Epidermal melanocyte (primary cell): Measurements from ENCODE around the gene RTP4.
A peak's percentile ranks its signal among the peaks of the same experiment; 100 is the strongest.
"Not testable (repeated sequence)": the region's sequence is repeated elsewhere in the genome, so short reads cannot be mapped to it uniquely, and the experiment has no call there.

Experiments used
- DNase-seq: peaks from one replicate; pipeline ENCODE4 v3.0.0; 2011; ENCODE audit warnings: low spot score; ENCODE audit not compliant: insufficient read length

The RTP4 gene

DNA sequence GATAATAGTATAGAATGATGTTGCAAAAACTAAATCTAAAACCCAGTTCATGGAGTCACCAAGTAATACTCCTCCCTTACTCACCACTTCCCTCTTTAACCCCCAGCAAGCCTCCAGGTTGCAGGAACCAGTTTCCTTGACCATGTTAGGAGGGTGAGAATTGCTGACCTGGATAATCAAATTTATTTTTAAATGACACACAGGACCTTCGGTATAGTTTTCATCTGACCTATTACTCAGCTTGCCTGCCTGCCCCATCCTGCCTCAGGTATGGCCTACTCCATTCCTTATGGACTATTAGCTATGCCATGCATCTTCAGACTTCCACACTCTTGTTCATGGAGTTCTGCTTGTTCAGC is 883 bp downstream of the RTP4 start:
- no peak for DNase-seq

DNA sequence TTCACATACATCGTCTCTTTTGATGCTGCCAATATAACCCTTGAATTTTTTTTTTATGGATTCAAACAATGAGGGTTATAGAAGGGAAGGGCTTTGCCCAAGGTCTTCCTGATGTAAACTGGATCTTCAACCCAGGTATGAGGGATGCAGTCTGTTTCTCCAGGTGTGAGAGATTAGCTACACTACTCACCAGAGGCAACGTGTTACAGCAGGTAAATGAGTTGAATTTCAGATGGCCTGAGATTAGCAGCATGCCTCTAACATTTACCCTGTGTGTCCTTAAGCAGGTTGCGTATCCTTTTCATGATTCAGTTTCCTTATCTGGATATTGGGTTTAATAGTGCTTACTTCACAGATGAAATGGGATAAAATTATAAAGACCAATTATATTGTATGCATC is 1.9 kb downstream of the RTP4 start:
- DNase-seq: no peak

DNA sequence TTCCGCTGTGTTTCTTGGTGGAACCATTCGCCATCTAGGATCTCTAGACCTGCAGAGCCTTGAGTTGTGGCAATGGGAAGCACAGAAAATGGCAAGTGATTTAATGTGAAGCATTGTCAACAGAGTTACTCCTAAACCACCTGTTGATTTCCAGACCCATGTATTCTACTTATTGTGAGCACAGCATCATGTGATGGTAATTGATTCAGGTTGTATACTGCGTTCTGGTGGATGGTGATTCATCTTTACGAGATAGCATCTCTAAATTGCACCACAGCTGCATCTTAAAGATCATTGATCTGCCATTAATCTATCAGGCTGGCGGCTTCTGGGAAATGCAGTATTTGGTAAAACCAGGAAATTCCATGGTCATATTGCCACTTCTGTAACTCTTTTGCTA is 7.4 kb downstream of the RTP4 start:
- no peak for DNase-seq

DNA sequence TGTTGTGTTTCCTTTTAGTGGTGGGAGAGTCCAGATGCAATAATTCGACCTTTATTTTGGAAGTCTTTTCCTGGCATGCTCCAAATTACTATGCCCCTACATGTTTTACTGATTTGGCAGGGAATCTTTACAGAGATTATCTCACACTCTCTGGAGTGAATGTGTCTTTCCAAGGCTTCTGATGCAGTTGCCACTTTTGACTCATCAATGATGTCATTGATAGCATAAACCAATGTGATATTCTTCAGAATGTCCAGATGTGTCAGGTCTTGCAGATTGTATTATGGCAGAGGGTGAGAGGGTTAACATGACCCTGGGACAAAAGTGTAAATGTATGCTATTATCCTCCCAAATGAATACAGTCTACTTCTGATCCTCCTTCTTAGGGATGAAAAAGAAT is 9.7 kb downstream of the RTP4 start:
- DNase-seq: no peak

DNA sequence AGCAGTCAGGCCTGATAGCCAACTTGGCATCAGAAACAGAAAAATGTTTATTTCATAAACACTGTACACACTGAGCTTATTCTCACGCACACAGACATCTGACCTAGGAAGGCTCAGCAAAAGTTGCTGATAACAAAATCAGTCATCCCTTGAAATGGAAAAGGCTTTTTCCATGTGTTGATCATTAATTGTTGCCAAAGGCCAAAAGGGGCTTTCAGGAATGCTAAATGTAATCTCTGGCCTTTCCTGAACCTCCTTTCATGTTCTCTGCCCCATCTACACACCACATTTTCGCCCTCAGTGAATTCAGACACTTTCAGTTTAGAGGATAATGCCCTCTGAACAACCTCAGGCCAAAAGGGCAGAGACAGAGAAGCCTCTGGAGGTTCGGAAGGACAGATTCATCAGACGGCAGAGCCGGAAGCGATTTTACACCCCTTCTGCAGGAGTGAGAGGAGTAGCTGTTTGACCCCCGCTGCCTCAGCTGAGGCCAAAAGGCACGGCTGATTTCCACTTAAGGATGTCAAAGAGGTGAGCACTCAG is 14.5 kb downstream of the RTP4 start:
- no peak for DNase-seq

DNA sequence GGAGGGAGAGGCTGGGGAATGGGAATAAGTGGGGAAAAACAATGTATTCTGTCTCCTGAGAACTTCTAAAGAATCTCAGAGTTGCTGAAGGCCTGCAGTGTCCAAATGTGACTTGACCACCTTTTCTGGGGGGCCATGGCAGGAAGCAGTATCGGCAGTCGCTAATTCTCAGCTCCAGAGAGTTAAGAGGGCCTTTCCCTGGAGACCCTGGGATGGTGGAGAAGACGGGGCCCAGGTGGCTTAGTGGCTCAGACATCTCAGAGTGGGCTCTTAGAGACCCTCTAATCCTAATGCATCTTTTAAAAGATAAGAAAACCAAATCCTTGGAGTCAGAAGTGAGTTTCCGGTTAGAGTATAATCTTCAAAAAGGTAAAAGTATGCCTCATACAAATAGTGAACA is 15.1 kb downstream of the RTP4 start:
- DNase-seq: no peak

DNA sequence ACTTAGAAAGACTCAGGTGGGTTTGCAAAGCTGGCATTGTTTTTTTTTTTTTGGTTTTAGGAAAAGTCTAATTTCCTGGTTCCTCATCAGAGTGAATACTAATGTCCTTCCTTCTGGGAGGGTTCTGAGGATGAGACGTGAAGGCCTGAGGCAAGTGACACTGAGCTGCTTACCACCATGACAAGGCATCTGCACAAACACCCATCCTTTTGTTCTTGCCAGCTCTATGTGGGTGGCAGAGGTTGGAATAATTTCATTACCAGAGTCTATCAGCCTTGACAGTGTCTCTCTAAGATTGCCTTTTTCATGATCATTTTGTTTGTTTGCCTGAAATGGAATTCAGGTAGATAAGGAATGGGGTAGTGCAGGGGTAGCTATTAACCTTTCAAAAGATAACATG is 17.1 kb downstream of the RTP4 start:
- DNase-seq: no peak

DNA sequence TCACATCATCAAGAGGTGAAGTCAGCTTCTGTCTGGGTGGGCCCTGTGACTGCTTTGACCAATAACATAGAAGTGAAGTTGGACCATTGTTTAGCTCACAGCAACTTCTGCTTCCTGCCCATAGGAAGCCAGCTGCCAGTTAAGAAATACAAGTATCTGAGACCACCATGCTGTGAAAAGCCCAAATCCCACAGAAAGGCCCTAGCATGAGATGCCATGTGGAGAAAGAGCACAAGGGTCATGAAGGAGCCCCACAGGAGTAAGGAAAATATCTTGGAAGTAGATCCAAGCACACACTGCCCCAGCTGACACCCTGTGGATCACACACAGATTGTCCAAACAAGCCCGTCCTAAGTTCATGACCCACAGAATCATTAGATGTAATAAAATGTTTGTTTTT is 28.5 kb downstream of the RTP4 start:
- no peak for DNase-seq

DNA sequence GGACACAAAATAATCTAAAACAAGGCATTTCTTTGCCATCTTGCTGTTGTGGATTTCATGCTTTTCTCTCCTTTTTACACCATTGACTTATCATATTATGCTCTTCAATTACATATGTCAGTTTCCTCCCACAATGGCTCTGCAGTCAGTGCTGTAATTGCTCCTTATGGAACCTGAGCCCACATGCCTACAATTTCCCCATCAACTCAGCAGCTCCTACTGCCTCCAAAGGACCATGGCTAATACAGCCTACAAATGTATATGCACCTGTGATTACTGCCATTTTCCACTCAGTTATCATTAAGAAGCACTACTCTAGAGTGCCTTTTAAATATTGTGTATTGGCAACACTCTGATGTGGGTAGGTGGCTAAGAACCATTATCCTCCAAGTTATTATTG is 30.8 kb downstream of the RTP4 start:
- DNase-seq: no peak

DNA sequence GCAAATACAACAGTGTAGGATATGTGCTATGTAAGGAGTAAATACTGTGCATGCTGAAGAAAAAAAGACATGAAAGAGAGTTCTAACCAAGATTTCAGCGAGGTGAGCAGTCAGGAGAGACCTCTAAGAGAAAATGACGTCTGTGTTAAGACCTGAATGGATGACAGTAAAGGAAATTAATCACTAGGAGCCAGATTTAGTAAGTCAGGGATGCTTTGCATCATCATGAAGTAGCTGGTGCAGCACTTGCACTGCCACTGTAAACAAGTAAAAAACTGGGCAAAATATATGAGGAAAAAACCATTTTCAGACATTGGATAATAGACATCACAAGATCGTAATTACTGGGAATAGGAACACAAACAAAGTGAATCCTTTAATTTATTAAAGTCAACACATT is 32.6 kb downstream of the RTP4 start:
- no peak for DNase-seq

DNA sequence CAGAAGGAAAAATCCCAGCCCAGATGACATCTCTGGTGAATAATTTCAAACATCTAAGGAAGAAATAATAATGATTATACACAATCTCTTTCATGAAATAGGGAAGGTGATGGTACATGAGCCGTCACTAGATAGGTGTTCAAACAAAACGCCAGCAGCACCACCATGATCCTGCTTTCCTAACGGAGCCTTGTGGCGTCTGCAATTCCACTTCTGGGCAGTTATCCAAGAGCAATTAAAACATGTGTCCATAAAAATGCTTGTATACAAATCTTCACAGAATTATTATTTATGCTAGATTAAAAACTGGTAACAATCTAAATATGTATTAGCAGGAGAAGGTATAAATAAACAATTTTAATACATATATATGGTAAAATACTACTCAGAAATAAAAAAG is 33.7 kb downstream of the RTP4 start:
- no peak for DNase-seq

DNA sequence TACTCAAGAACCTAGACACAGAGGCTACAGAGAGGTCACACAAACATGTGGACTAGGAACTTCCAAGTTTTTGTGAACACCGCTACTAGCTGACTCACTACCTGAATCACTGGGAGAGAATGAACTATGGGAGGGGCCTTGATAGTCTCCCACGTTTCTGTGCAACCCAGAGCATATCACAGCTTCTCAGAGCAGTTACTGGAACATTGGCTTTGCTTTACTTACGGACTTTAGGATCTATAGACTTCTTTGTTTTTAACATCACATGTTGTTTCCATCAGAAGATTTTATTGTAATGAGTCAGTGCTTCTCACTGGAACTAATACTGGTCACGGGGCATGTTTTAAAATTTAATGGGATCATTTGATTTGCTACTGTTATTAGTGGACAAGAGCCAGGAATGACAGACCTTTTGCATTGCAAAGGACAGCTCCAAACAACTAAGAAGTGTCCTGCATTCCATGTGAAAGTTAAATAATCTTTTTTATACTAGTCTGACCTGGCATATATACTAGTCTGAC is 35.6 kb downstream of the RTP4 start:
- peak; percentile 76 for DNase-seq

DNA sequence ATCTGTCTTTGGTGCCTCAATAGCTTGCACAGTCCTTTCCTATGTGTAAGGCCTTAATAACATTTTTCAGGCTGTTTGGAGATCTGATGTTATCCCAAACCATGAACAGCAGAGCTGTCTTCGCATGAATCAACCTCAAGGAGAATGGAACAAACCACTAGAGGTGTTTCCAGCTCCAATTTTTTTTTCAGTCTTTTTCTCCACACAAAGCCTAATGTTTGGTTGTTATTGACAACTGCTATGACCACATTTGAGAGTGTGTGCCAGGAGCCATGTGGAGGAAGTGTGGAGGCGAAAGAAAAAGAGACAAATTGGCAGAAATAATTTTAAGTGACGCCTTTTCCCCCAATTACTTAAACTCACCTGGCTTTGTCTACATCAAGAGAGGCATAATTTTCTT is 38.7 kb downstream of the RTP4 start:
- no peak for DNase-seq

DNA sequence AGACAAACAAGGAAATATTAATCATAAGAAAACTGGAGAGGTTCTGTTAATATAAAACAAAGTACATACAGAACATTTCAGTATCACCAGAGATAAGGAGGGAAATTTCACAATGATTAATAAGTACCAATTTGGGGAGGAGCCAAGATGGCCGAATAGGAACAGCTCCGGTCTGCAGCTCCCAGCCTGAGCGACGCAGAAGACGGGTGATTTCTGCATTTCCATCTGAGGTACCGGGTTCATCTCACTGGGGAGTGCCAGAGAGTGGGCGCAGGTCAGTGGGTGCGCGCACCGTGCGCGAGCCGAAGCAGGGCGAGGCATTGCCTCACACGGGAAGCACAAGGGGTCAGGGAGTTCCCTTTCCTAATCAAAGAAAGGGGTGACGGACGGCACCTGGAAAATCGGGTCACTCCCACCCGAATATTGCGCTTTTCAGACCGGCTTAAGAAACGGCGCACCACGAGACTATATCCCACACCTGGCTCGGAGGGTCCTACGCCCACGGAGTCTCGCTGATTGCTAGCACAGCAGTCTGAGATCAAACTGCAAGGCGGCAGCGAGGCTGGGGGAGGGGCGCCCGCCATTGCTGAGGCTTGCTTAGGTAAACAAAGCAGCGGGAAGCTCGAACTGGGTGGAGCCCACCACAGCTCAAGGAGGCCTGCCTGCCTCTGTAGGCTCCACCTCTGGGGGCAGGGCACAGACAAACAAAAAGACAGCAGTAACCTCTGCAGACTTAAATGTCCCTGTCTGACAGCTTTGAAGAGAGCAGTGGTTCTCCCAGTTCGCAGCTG is 44.0 kb downstream of the RTP4 start:
- not testable (repeated sequence) for DNase-seq
